OCI-LY1 (cell line): ENCODE measurements around the gene LIF.

ENCODE experiments used
- H2AFZ ChIP-seq: fragments of 200-600 bp; sonication (generic), shearing (Covaris generic); 2 replicates; pipeline ENCODE4 v1.6.0; 2014; ENCODE audit warnings: antibody characterized with exemption, mild to moderate bottlenecking, low read length
- H3F3A ChIP-seq: fragments of 200-600 bp; sonication (generic), shearing (Covaris generic); 2 replicates; pipeline ENCODE4 v1.6.0; 2014; ENCODE audit warnings: mild to moderate bottlenecking, antibody characterized with exemption, low read length, moderate library complexity; ENCODE audit not compliant: insufficient read depth
- H3K27ac ChIP-seq: fragments of 200-600 bp; sonication (generic); 2 replicates; pipeline ENCODE4 v1.5.1; 2014; ENCODE audit warnings: low read length, mixed run types, mild to moderate bottlenecking, low read depth; ENCODE audit not compliant: poor library complexity, severe bottlenecking
- H3K27me3 ChIP-seq: fragments of 200-600 bp; sonication (generic); 2 replicates; pipeline ENCODE4 v1.6.0; 2014; ENCODE audit warnings: antibody characterized with exemption, mild to moderate bottlenecking, low read length, moderate library complexity; ENCODE audit not compliant: insufficient read depth
- H3K36me3 ChIP-seq: fragments of 200-600 bp; sonication (generic); 2 replicates; pipeline ENCODE4 v1.6.1; 2014; ENCODE audit warnings: mild to moderate bottlenecking, antibody characterized with exemption, low read length, moderate library complexity, mixed read lengths; ENCODE audit not compliant: insufficient read depth
- H3K4me1 ChIP-seq: fragments of 200-600 bp; sonication (generic); 2 replicates; pipeline ENCODE4 v1.5.1; 2014; ENCODE audit warnings: mild to moderate bottlenecking, low read length, moderate library complexity; ENCODE audit not compliant: insufficient read depth, severe bottlenecking
- H3K4me2 ChIP-seq: fragments of 200-600 bp; sonication (generic), shearing (Covaris generic); 2 replicates; pipeline ENCODE4 v1.6.1; 2014; ENCODE audit warnings: low read length
- H3K4me3 ChIP-seq: fragments of 200-600 bp; sonication (generic); 2 replicates; pipeline ENCODE4 v1.5.1; 2014; ENCODE audit warnings: low read length, low read depth, mild to moderate bottlenecking, mixed read lengths; ENCODE audit not compliant: poor library complexity, severe bottlenecking
- H3K79me2 ChIP-seq: fragments of 200-600 bp; shearing (Covaris generic); 2 replicates; pipeline ENCODE4 v1.6.1; 2016; ENCODE audit warnings: mixed run types, low read length, mixed read lengths; ENCODE audit not compliant: insufficient read depth
- H3K9ac ChIP-seq: fragments of 200-600 bp; sonication (generic), shearing (Covaris generic); 2 replicates; pipeline ENCODE4 v1.6.1; 2014; ENCODE audit warnings: mild to moderate bottlenecking, low read length, mixed read lengths
- H3K9me2 ChIP-seq: fragments of 200-600 bp; sonication (generic), shearing (Covaris generic); 2 replicates; pipeline ENCODE4 v1.6.1; 2014; ENCODE audit warnings: low read depth, mild to moderate bottlenecking, low read length, mixed read lengths
- H3K9me3 ChIP-seq: fragments of 200-600 bp; shearing (Covaris generic); 2 replicates; pipeline ENCODE4 v1.6.1; 2014; ENCODE audit warnings: low read length, mixed read lengths
- H4K20me1 ChIP-seq: fragments of 200-600 bp; sonication (generic), shearing (Covaris generic); 2 replicates; pipeline ENCODE4 v1.6.0; 2016; ENCODE audit warnings: mild to moderate bottlenecking, low read length; ENCODE audit not compliant: insufficient read depth
- EZH2 ChIP-seq: fragments of 200-600 bp; sonication (generic), shearing (Covaris generic); IDR thresholded peaks from 2 replicates; pipeline ENCODE4 v1.8.0; 2017; ENCODE audit warnings: borderline replicate concordance, mixed run types, mild to moderate bottlenecking, antibody characterized with exemption, low read length, moderate library complexity, mixed read lengths
- TF ChIP-seq, protein P1 (sequence below): fragments of 200-600 bp; sonication (generic), shearing (Covaris generic); IDR thresholded peaks from 2 replicates; pipeline ENCODE4 v1.5.1; 2017; ENCODE audit warnings: mild to moderate bottlenecking, antibody characterized with exemption, low read length, moderate library complexity, mixed read lengths

Gene LIF

DNA sequence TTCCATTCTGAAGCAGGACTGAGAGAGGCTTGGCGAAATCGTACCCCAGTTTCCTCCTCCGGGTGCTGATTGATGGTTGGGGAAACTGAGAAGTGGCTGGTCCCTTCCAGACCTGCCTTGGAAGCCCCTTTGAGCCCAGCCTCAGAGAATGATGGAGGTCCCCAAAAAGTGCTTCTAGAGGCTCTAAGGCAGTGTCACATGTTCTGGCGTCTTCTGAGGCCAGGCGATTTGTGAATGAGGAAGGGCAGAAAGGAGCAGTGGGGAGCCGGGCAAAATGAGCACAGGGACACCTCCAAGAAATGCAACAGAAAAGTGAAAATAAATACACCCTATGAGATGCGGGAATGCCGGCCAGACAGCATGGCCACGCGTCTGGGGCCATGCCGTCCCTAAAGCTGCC is 1.0 kb upstream of the LIF start:
- no peaks in the 10 kb centered on the region for H3K36me3 ChIP-seq
- H3K9me2 ChIP-seq: no peaks in the 10 kb centered on the region
- H3K4me3 ChIP-seq: no peak overlapping the region
- H3K4me2 ChIP-seq: no peak overlapping the region
- no peak overlapping the region for H3K27ac ChIP-seq
- no peaks in the 10 kb centered on the region for H3F3A ChIP-seq
- no peaks in the 10 kb centered on the region for H3K9me3 ChIP-seq
- no peaks in the 10 kb centered on the region for H3K79me2 ChIP-seq
- no peak for TF ChIP-seq EZH2
- TF ChIP-seq, protein P1, sequence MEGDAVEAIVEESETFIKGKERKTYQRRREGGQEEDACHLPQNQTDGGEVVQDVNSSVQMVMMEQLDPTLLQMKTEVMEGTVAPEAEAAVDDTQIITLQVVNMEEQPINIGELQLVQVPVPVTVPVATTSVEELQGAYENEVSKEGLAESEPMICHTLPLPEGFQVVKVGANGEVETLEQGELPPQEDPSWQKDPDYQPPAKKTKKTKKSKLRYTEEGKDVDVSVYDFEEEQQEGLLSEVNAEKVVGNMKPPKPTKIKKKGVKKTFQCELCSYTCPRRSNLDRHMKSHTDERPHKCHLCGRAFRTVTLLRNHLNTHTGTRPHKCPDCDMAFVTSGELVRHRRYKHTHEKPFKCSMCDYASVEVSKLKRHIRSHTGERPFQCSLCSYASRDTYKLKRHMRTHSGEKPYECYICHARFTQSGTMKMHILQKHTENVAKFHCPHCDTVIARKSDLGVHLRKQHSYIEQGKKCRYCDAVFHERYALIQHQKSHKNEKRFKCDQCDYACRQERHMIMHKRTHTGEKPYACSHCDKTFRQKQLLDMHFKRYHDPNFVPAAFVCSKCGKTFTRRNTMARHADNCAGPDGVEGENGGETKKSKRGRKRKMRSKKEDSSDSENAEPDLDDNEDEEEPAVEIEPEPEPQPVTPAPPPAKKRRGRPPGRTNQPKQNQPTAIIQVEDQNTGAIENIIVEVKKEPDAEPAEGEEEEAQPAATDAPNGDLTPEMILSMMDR: no peak
- H4K20me1 ChIP-seq: no peaks in the 10 kb centered on the region
- no peak overlapping the region for H3K9ac ChIP-seq
- no peaks in the 10 kb centered on the region for H3K4me1 ChIP-seq
- H2AFZ ChIP-seq: no peak overlapping the region
- 0 out of 2 replicates have a peak, but pooled peaks cover 14% of the 10 kb centered on the region for H3K27me3 ChIP-seq

DNA sequence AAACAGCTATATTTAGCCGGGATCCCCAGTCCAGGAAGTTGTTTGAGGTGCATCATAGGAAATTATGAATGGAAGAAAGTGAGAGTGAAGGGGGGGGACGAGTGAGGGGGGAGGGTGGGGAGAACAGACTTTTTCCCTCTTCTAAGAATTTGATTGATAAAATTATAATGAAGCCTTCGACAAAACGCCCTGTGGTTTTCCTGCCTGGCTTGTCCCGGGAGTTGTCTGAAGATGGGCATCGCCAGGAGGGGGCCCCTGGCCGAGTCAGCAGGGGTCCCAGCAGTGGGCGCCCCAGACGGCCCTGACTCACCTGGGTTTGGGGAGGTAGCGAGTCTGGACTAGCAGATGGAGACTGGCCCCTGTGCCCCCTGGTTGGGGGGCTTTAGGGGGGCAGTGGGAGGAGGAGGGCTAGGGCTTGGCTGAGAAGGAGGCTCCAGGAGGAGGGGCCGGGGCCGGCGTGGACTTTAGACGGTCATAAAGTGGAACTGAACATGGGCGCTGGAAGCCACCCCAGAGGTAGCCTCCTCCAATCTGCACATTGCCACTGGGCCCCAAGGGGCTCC is 336 bp upstream of the LIF start:
- H3K4me3 ChIP-seq: no peak overlapping the region

DNA sequence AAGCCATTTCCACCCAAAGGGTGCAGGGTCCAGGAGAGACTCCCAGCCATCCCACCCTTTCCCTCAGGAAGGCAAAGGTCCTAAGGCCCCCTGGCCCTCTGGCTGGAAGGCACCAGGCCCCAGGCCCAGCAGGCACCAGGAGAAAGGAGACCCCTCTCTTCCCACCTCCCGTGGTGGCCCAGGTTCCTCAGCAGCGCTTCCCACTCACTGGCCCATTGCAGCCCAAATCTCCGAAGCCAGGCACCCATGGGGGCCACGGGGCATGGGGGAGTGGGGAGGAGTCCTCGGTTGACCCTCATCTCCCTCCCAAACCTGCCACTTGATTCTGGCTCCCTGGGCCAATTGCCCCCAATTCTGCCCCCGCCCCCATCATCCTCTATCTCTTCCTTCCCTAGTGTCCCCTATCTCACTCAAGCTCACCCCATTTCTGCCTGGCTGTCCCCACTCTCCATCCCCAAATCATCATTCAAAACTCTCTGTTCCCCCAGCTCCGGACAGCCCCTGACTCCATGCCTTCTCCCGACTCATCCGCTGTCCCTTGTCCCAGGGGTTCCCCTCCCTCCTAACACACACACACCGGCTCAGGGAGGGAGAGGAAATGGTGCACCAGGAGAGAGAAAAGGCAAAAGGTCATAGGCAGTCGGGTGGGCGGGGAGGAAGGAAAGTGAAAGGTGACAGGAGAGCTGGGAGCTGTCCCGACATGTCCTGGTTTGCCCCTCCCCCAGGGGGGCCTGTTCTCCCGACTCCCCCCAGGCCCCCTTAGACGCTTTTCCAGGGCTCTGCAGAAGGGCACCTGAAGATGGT is 1.2 kb downstream of the LIF start:
- no peaks in the 10 kb centered on the region for H3K36me3 ChIP-seq
- no peak for TF ChIP-seq EZH2
- TF ChIP-seq, protein P1: no peak
- H3K9ac ChIP-seq: no peak overlapping the region
- H3K4me1 ChIP-seq: no peaks in the 10 kb centered on the region
- no peak overlapping the region for H2AFZ ChIP-seq
- H3K9me3 ChIP-seq: no peaks in the 10 kb centered on the region
- H3K27me3 ChIP-seq: peaks cover 14% of the 10 kb centered on the region; the same call in 1 of the 2 replicates
- H3K4me3 ChIP-seq: no peak overlapping the region
- H3K4me2 ChIP-seq: no peak overlapping the region
- no peak overlapping the region for H3K27ac ChIP-seq
- no peaks in the 10 kb centered on the region for H4K20me1 ChIP-seq
- H3K9me2 ChIP-seq: no peaks in the 10 kb centered on the region
- H3K79me2 ChIP-seq: no peaks in the 10 kb centered on the region
- no peaks in the 10 kb centered on the region for H3F3A ChIP-seq

More for the DNA sequence above, 336 bp upstream of the LIF start:
- H3K9me3 ChIP-seq: no peaks in the 10 kb centered on the region
- no peaks in the 10 kb centered on the region for H3K9me2 ChIP-seq
- H3K36me3 ChIP-seq: no peaks in the 10 kb centered on the region
- no peak overlapping the region for H3K4me2 ChIP-seq
- H3F3A ChIP-seq: no peaks in the 10 kb centered on the region
- 0 out of 2 replicates have a peak, but pooled peaks cover 14% of the 10 kb centered on the region for H3K27me3 ChIP-seq
- TF ChIP-seq EZH2: no peak
- TF ChIP-seq, protein P1: no peak
- H3K4me1 ChIP-seq: no peaks in the 10 kb centered on the region
- H4K20me1 ChIP-seq: no peaks in the 10 kb centered on the region
- no peak overlapping the region for H2AFZ ChIP-seq
- H3K9ac ChIP-seq: no peak overlapping the region
- no peak overlapping the region for H3K27ac ChIP-seq
- no peaks in the 10 kb centered on the region for H3K79me2 ChIP-seq
